ENCODE measurements around the gene TBX4.

Gene TBX4

DNA sequence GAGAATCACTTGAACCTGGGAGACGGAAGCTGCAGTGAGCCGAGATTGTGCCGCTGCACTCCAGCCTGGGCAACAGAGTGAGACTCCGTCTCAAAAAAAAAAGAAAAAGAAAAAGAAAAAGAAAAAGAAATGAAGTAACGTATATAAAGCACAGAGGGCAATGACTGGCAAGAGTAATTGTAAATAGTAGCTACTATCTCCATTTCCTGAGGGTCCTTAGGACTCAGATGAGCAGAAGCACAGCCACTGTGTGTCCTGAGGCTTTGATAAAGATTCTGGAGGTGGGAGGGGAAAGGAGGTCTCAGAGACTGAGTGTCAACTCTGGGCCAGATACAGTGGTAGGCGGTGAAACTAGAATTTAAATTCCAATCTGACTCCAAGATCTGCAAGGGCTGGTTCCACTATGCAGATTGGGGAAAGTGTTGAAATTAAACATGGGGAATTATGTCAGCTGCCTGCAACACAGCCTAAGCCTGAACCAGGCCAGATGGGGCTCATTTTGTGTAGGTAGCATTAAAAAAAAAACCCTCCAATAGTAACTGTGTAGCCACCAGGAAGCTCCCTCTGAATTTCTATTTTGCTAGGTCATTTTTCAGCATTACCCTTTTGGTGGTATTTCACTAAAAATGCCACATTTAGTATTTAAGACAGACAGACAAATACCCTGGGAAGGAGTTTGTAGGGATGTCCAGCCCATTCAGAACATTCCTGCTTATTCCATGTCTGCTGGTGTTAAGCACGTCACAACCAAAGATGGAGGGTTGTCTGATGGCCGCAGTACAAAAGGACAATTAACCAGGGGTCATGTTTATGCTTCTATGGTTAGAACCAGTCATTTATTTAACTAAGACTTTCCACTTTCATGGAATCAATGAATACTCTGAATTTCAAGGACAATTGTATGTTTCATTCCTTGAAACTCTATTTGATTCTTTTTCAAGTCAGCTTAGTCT is 46.1 kb downstream of the TBX4 start:
- DNase-seq (ENCODE audit: low spot score), result no peak
- H3K9me3 ChIP-seq (ENCODE audit: severe bottlenecking), result no peaks in the 10 kb centered on the region
- peaks cover 10% of the 10 kb centered on the region for H3K4me1 ChIP-seq (ENCODE audit: insufficient read depth, poor library complexity, severe bottlenecking)
- TF ChIP-seq, protein P1, sequence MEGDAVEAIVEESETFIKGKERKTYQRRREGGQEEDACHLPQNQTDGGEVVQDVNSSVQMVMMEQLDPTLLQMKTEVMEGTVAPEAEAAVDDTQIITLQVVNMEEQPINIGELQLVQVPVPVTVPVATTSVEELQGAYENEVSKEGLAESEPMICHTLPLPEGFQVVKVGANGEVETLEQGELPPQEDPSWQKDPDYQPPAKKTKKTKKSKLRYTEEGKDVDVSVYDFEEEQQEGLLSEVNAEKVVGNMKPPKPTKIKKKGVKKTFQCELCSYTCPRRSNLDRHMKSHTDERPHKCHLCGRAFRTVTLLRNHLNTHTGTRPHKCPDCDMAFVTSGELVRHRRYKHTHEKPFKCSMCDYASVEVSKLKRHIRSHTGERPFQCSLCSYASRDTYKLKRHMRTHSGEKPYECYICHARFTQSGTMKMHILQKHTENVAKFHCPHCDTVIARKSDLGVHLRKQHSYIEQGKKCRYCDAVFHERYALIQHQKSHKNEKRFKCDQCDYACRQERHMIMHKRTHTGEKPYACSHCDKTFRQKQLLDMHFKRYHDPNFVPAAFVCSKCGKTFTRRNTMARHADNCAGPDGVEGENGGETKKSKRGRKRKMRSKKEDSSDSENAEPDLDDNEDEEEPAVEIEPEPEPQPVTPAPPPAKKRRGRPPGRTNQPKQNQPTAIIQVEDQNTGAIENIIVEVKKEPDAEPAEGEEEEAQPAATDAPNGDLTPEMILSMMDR (IDR thresholded peaks at IDR 0.05; ENCODE audit: poor library complexity, severe bottlenecking), result no peak
- ATAC-seq (ENCODE audit: low read depth), result no peak
- no peaks in the 10 kb centered on the region for H3K36me3 ChIP-seq (ENCODE audit: low read depth)
- no peak overlapping the region for H3K27ac ChIP-seq (ENCODE audit: poor library complexity, severe bottlenecking)
- H3K27me3 ChIP-seq (ENCODE audit: insufficient read depth, poor library complexity, severe bottlenecking), result no peaks in the 10 kb centered on the region
- no peak overlapping the region for H3K4me3 ChIP-seq (ENCODE audit: severe bottlenecking)

DNA sequence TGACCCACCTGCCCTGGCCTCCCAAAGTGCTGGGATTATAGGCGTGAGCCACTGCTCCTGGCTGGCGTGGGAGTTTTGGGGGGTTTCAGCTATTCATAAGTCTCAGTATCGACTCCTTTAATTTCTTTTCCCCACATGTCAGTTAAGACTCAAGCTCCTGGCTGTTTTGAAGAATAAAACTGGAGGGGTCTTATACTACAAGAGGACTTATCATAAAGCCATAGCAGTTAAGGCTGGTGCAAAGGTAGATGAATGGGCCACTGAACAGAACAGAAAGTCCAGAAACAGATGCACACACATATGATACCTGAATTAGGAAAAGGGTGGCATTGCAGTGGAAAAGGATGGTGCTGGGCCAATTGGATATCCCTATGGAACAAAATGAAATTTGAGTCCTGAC is 47.4 kb downstream of the TBX4 start:
- H3K36me3 ChIP-seq (ENCODE audit: low read depth), result no peaks in the 10 kb centered on the region
- peaks cover 2% of the 10 kb centered on the region for H3K27me3 ChIP-seq (ENCODE audit: insufficient read depth, poor library complexity, severe bottlenecking)
- no peaks in the 10 kb centered on the region for H3K9me3 ChIP-seq (ENCODE audit: severe bottlenecking)
- no peak for ATAC-seq (ENCODE audit: low read depth)
- TF ChIP-seq, protein P1 (IDR thresholded peaks at IDR 0.05; ENCODE audit: poor library complexity, severe bottlenecking), result no peak
- DNase-seq (ENCODE audit: low spot score), result no peak
- H3K4me1 ChIP-seq (ENCODE audit: insufficient read depth, poor library complexity, severe bottlenecking), result peaks cover 10% of the 10 kb centered on the region
- no peak overlapping the region for H3K4me3 ChIP-seq (ENCODE audit: severe bottlenecking)
- no peak overlapping the region for H3K27ac ChIP-seq (ENCODE audit: poor library complexity, severe bottlenecking)

DNA sequence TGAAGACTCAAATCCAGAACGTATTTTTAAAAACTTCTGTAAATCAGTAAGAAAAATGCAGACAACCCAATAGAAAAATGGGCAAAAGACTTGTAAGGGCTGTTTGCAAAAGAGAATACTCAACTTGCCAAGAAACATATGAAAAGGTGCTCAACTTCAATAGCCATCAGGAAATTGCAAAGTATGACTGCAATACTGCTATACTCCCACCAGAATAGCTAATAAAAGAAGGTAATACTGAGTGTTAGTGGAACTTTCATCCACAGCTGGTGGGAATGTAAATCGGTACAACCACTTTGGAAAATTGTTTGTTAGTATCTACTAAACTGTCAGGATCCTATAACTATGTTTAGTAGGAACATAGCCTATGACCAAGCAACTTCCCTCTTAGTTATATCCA is 48.1 kb downstream of the TBX4 start:
- ATAC-seq (ENCODE audit: low read depth), result no peak
- TF ChIP-seq, protein P1 (IDR thresholded peaks at IDR 0.05; ENCODE audit: poor library complexity, severe bottlenecking), result no peak
- Histone ChIP-seq H3K27me3 (ENCODE audit: insufficient read depth, poor library complexity, severe bottlenecking) (peaks cover 3% of the 10 kb centered on the region), H3K36me3 (ENCODE audit: low read depth) (no peaks in the 10 kb centered on the region), H3K27ac (ENCODE audit: poor library complexity, severe bottlenecking) (no peak overlapping the region), H3K4me3 (ENCODE audit: severe bottlenecking) (no peak overlapping the region), H3K4me1 (ENCODE audit: insufficient read depth, poor library complexity, severe bottlenecking) (peaks cover 9% of the 10 kb centered on the region), H3K9me3 (ENCODE audit: severe bottlenecking) (no peaks in the 10 kb centered on the region)
- DNase-seq (ENCODE audit: low spot score), result no peak

DNA sequence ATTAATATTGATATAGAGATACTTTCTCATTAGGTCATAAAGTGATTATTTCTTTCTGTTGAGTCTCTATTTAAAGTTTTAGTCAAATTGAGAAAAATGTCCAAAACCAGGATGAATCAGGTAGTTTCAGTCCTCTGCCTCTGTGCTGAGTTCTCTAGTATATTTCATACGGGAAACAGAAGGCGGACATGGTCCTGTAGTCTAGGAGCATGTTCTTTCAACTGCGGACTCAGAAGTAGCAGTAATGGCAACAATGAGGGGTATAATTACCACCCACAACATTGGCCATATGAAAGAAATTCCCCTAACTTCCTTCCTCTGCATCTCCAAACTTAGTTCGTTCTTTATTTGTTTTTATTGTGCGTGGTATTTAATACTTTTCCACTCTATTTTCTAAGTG is 50.1 kb downstream of the TBX4 start:
- Histone ChIP-seq H3K4me3 (ENCODE audit: severe bottlenecking) (no peak overlapping the region), H3K36me3 (ENCODE audit: low read depth) (no peaks in the 10 kb centered on the region), H3K27me3 (ENCODE audit: insufficient read depth, poor library complexity, severe bottlenecking) (peaks cover 3% of the 10 kb centered on the region), H3K9me3 (ENCODE audit: severe bottlenecking) (no peaks in the 10 kb centered on the region), H3K27ac (ENCODE audit: poor library complexity, severe bottlenecking) (no peak overlapping the region), H3K4me1 (ENCODE audit: insufficient read depth, poor library complexity, severe bottlenecking) (no peaks in the 10 kb centered on the region)
- ATAC-seq (ENCODE audit: low read depth), result no peak
- DNase-seq (ENCODE audit: low spot score), result no peak
- TF ChIP-seq, protein P1 (IDR thresholded peaks at IDR 0.05; ENCODE audit: poor library complexity, severe bottlenecking), result no peak

DNA sequence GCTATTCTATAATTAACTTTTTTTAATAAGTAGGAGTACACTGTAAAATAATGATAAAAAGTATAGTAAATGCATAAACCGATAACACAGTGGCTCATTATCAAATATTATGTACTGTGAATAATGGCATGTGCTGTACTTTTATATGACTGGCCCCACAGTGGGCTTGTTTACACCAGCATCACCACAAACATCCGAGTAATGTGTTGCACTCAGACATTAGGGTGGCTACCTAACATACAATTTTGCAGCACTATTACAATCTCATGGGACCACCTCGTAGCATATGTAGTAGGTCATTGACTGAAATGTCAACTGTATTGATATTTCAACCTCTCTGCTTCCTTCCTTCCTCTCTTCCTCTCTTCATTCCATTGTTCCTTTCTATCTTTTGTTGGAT is 51.7 kb downstream of the TBX4 start:
- no peaks in the 10 kb centered on the region for H3K4me1 ChIP-seq (ENCODE audit: insufficient read depth, poor library complexity, severe bottlenecking)
- peaks cover 3% of the 10 kb centered on the region for H3K27me3 ChIP-seq (ENCODE audit: insufficient read depth, poor library complexity, severe bottlenecking)
- ATAC-seq (ENCODE audit: low read depth) (no peak), DNase-seq (ENCODE audit: low spot score) (no peak)
- no peaks in the 10 kb centered on the region for H3K36me3 ChIP-seq (ENCODE audit: low read depth)
- no peak overlapping the region for H3K27ac ChIP-seq (ENCODE audit: poor library complexity, severe bottlenecking)
- no peaks in the 10 kb centered on the region for H3K9me3 ChIP-seq (ENCODE audit: severe bottlenecking)
- H3K4me3 ChIP-seq (ENCODE audit: severe bottlenecking), result no peak overlapping the region
- TF ChIP-seq, protein P1 (IDR thresholded peaks at IDR 0.05; ENCODE audit: poor library complexity, severe bottlenecking), result no peak

Data from RWPE2 (cell line).